Measurements from ENCODE around the gene LRRFIP2.

GRCh38 chr3:37103103-37103808 is 71.1 kb downstream of the LRRFIP2 start:
- TF ChIP-seq CTCF (IDR thresholded peaks at IDR 0.05) (no peak), EZH2phosphoT487 (IDR thresholded peaks at IDR 0.05) (no peak), EZH2 (IDR thresholded peaks at IDR 0.05) (no peak)
